ENCODE results near the gene ITGB1BP1. TPM values are rescaled to one million over a fixed set of nuclear protein-coding genes. Genes with fewer than 3 reads are reported as not detected.

Gene ITGB1BP1
- total RNA-seq, 1 donor from 2014 or later = 59.3 TPM

GRCh38 chr2:9365498-9366019, 57.8 kb downstream of the ITGB1BP1 start:
- TF ChIP-seq CTCF (conservative IDR thresholded peaks at IDR 0.05) = no peak
- H3K27ac Mint-ChIP-seq (ENCODE audit: unreplicated experiment) = no peak overlapping the region
- H3K27me3 Mint-ChIP-seq (ENCODE audit: low read depth) = peaks cover 25% of the 10 kb centered on the region
- H3K4me3 Mint-ChIP-seq = no peak overlapping the region
- H3K36me3 Mint-ChIP-seq (ENCODE audit: low read depth) = peaks cover 36% of the 10 kb centered on the region
- no peak for DNase-seq (ENCODE audit: low read depth, low spot score)
- H3K4me1 Mint-ChIP-seq = no peaks in the 10 kb centered on the region
- no peaks in the 10 kb centered on the region for H3K9me3 Mint-ChIP-seq

- Mint-ChIP-seq H3K9me3 (no peaks in the 10 kb centered on the region), H3K27me3 (ENCODE audit: low read depth) (peaks cover 19% of the 10 kb centered on the region), H3K27ac (ENCODE audit: unreplicated experiment) (no peak overlapping the region), H3K4me1 (no peaks in the 10 kb centered on the region), H3K4me3 (no peak overlapping the region), H3K36me3 (ENCODE audit: low read depth) (peaks cover 38% of the 10 kb centered on the region)
- no peak for DNase-seq (ENCODE audit: low read depth, low spot score)
- no peak for TF ChIP-seq CTCF (conservative IDR thresholded peaks at IDR 0.05)
Observed at GRCh38 chr2:9364791-9365497, 58.4 kb downstream of the ITGB1BP1 start.

- Mint-ChIP-seq H3K36me3 (ENCODE audit: low read depth) (peaks cover 36% of the 10 kb centered on the region), H3K27me3 (ENCODE audit: low read depth) (peaks cover 13% of the 10 kb centered on the region)
- TF ChIP-seq CTCF (conservative IDR thresholded peaks at IDR 0.05) = no peak
Observed at GRCh38 chr2:9364373-9364772, 59.0 kb downstream of the ITGB1BP1 start.

GRCh38 chr2:9360701-9361100, 62.6 kb downstream of the ITGB1BP1 start:
- H3K4me1 Mint-ChIP-seq = peaks cover 16% of the 10 kb centered on the region
- no peaks in the 10 kb centered on the region for H3K9me3 Mint-ChIP-seq
- H3K27ac Mint-ChIP-seq (ENCODE audit: unreplicated experiment) = no peak overlapping the region
- DNase-seq (ENCODE audit: low read depth, low spot score) = no peak
- TF ChIP-seq CTCF (conservative IDR thresholded peaks at IDR 0.05) = no peak
- H3K4me3 Mint-ChIP-seq = no peak overlapping the region
- H3K36me3 Mint-ChIP-seq (ENCODE audit: low read depth) = peaks cover 33% of the 10 kb centered on the region
- H3K27me3 Mint-ChIP-seq (ENCODE audit: low read depth) = no peaks in the 10 kb centered on the region

More at GRCh38 chr2:9364373-9364772, 59.0 kb downstream of the ITGB1BP1 start:
- Mint-ChIP-seq H3K27ac (ENCODE audit: unreplicated experiment) (no peak overlapping the region), H3K9me3 (no peaks in the 10 kb centered on the region), H3K4me1 (no peaks in the 10 kb centered on the region), H3K4me3 (no peak overlapping the region)
- no peak for DNase-seq (ENCODE audit: low read depth, low spot score)

- H3K9me3 Mint-ChIP-seq = no peaks in the 10 kb centered on the region
- DNase-seq (ENCODE audit: low read depth, low spot score) = no peak
- peaks cover 22% of the 10 kb centered on the region for H3K4me1 Mint-ChIP-seq
Observed at GRCh38 chr2:9360110-9360509, 63.2 kb downstream of the ITGB1BP1 start.

More at GRCh38 chr2:9360110-9360509, 63.2 kb downstream of the ITGB1BP1 start:
- no peak overlapping the region for H3K27ac Mint-ChIP-seq (ENCODE audit: unreplicated experiment)
- peaks cover 30% of the 10 kb centered on the region for H3K36me3 Mint-ChIP-seq (ENCODE audit: low read depth)
- no peak overlapping the region for H3K4me3 Mint-ChIP-seq
- H3K27me3 Mint-ChIP-seq (ENCODE audit: low read depth) = no peaks in the 10 kb centered on the region
- no peak for TF ChIP-seq CTCF (conservative IDR thresholded peaks at IDR 0.05)
